C4-2B (cell line): ENCODE data around the gene KAZN.

Experiments
- H3K27ac ChIP-seq: fragments of 450-650 bp; 2 replicates; pipeline ENCODE4 v1.5.1; 2017
- CTCF ChIP-seq: fragments of 450-650 bp; conservative IDR thresholded peaks from 2 replicates; pipeline ENCODE4 v1.5.1; 2017; ENCODE audit warnings: mild to moderate bottlenecking
- ZFX ChIP-seq: fragments of 450-650 bp; IDR thresholded peaks from 2 replicates; pipeline ENCODE4 v1.6.1; 2017

KAZN gene

DNA sequence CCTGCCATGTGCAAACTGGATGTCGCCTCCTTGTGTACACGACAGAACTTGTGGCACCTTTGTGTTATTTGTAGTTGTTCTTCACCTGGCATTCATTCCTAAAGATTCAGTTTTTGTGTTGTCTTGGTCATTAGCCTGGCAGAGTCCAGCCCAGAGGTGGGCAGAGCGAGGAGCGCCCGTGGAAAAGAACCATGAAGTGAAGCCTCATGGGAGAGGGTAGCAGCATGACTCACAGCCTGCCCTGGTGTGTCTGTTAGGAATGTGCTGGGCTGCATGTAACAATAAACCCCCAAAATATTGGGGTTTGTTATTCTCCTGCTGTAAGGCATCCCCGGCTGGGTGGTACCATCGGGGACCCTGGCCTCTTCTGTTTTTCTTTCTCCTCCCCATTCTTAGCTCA lies 430.1 kb downstream of the KAZN start:
- H3K27ac ChIP-seq = no peak overlapping the region
- no peak for TF ChIP-seq CTCF
- TF ChIP-seq ZFX = no peak

DNA sequence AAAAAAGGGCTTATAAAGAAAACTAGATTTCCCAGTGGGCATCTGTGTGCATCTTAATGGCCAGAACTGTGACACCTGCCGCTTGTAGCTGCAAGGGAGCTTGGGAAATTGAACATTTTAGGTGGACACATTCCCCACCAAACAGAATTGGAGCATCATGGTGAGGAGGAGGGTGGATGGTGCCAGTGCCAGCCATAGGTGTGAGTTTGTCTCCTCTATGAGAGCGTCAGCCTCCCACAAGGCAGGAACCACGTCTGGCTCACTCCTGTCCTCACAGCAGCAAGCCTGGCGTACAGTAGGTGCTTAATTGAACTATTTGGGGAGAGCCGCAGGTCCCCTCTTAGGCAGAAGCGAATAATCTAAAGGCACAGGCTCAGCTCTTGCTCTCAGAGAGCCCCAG lies 430.6 kb downstream of the KAZN start:
- H3K27ac ChIP-seq = no peak overlapping the region
- no peak for TF ChIP-seq ZFX
- TF ChIP-seq CTCF = no peak

GRCh38 chr1:15029786-15030185 lies 431.3 kb downstream of the KAZN start:
- TF ChIP-seq ZFX (no peak), CTCF (no peak)

GRCh38 chr1:15031251-15031933 lies 432.9 kb downstream of the KAZN start:
- no peak overlapping the region for H3K27ac ChIP-seq
- no peak for TF ChIP-seq CTCF
- TF ChIP-seq ZFX = no peak

More at GRCh38 chr1:15029786-15030185, 431.3 kb downstream of the KAZN start:
- H3K27ac ChIP-seq = no peak overlapping the region

GRCh38 chr1:15033264-15033663 lies 434.8 kb downstream of the KAZN start:
- no peak overlapping the region for H3K27ac ChIP-seq
- TF ChIP-seq ZFX = no peak
- TF ChIP-seq CTCF = no peak

DNA sequence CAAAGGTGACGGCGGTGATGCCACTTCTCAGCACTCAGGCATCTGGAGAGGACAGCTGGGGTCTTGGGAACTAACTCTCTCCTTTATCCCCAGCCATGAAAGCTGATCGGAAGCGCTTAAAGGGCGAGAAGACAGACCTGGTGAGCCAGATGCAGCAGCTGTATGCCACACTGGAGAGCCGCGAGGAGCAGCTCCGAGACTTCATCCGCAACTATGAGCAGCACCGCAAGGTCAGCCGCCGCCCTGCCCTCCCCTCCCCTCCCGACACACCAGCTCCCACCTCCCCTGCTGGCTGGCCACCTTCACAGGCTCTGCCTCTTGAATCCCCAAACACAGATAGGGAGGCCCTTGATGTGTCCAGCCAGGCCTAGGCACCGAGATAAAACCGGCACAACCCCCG lies 436.2 kb downstream of the KAZN start:
- TF ChIP-seq ZFX = no peak
- TF ChIP-seq CTCF = no peak
- no peak overlapping the region for H3K27ac ChIP-seq

DNA sequence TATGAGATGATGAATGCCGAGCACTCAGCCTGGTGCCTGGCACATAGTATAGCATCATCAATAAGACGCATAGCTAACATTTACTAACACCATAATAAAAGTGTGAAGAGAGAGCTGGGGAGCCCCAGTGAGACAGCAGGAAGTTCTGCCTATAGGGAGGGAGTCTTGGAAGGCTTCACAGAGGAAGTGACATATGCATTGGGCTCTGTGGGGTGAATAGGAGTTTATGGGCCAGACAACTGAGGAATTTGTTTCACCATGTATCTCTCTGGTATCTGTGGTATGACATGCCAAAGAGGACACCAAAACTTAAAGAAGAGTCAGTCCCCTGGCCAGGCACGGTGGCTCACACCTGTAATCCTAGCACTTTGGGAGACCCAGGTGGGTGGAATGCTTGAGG lies 436.8 kb downstream of the KAZN start:
- TF ChIP-seq ZFX (no peak), CTCF (no peak)
- H3K27ac ChIP-seq = no peak overlapping the region
